Stimulated activated CD8-positive, alpha-beta memory T cell treated with anti-CD3 and anti-CD28 coated beads, Interleukin-12 subunit alpha, Interleukin-12 subunit beta, amount 100 ng/mL, for 24 hours (primary cell): ENCODE measurements around the gene DENR.
"Not testable (repeated sequence)": the region's sequence is repeated elsewhere in the genome, so short reads cannot be mapped to it uniquely, and the experiment has no call there.

Experiments used
- DNase-seq: peaks from one replicate; pipeline ENCODE4 v3.0.0-alpha.2; 2020; ENCODE audit errors: extremely low read depth

DENR gene, protein sequence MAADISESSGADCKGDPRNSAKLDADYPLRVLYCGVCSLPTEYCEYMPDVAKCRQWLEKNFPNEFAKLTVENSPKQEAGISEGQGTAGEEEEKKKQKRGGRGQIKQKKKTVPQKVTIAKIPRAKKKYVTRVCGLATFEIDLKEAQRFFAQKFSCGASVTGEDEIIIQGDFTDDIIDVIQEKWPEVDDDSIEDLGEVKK

DNA sequence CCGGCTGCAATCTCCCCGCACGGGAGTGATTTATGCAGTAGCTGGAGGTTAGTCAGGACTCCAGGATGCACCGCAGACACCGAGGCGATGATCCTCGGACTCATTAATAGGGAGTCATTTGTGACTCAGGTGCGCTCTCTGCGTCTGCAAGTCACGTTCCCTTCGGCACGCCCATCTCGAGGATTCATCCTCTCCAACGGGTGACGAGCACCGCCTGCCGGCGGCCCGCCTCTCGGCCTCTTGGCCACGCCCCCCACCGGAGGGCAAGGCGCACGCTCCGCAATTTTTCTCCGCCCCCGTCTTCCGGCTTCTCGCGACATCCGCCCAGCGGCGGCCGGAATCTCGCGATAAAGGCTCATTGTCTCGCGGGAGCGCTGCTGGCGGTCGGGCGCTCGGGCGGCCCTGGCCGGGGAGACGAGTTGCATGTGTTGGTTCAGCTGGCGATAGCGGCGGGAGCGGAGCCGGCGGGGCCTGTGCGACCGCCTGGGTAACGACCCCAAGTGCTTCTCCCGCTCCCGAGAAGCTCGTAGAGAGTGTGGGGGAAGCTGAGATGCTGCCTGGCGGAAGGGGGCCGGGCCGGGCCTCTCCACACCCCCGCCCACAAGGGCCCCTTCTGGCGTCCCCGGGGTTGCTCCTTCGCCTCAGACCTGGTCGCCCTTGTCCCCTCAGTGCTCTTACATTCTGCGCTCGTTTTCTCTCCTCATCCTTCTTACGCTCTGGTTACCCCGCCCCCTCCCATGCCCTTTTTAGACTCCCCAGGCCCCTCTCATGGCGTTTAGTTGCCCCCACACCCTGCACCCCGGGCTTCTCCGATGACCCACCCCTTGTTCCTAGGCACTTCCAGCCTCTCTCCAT is at the start of gene DENR:
TSS of gene DENR (plus strand) at position 361 of the 855 bp plus-strand sequence. CDS start 878 bp downstream, outside the sequence.
- DNase-seq, result peak; percentile 99

DNA sequence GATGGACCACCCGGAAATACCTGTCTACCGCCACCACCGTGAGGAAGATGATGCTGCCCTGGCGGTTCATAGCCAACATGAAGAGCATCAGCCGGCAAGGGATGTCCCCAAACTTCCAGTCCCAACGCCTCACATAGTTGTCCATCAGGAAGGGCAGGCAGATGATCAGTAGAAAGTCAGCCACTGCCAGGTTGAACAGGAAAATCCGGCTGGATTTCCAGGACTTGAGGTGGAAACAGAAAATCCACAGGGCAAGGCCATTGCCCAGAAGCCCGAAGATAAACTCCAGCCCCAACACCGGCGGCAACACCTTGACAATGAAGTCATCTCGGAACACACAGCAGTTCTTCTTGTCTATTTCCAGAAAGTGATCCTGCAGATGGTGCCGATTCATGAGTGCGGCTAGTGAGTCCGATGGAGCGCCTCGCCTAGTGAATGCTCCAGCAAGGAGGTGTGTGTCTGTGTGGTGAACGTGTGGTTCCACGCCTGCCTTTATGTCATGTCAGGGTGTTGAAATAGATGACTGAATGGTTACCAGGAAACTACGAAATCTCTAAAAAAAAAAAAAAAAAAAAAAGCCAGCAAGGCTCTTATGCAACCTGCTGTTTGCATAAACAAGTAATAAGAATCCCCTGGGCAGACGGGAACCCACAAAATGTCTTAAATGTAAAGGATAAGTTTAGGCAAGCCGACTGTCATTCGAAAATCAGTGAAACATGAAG is 49.6 kb upstream of the DENR start, which contains the start of gene HCAR2:
TSS of gene HCAR2 (minus strand) at position 468 of the 722 bp plus-strand sequence. CDS start at position 394, 74 bp downstream.
- DNase-seq, result not testable (repeated sequence)

DNA sequence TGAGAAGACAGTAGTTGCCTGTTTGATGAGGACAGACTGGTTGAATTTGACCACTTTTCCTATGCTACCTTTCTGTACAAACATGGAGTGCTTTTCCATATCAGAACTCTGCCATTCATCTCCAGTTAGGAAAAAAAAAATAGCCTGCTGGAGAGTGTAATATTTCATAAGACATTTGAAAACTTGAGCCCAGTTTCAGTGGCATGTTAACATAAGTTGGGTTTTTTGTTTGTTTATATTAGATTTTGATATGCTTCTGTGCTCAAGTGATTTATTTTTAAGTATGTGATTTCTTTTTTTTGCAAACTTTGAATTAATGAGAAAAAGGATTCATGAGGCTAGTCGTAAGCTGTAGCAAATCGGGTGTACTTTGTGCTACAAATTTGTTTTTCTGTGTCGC is 48.8 kb upstream of the DENR start:
- not testable (repeated sequence) for DNase-seq

DNA sequence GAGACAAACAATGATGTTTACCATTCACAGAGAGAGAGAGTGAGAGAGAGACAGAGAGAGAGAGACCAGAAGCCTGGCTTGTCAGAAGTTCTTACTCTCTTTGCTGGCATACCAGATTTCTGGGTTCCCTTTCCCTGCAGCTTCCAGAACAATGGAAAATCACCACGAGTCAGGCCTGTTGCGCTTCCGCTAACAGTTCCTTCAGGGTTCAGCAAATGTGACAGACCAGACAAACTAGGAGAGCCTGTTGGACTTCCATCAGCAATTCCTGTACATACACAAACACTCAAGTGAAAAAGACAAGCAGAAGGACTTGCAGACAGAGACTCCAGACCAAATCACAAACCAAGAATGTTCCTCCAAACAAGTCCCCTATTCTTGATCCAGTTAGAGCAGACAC is 43.3 kb upstream of the DENR start:
- DNase-seq, result not testable (repeated sequence)

DNA sequence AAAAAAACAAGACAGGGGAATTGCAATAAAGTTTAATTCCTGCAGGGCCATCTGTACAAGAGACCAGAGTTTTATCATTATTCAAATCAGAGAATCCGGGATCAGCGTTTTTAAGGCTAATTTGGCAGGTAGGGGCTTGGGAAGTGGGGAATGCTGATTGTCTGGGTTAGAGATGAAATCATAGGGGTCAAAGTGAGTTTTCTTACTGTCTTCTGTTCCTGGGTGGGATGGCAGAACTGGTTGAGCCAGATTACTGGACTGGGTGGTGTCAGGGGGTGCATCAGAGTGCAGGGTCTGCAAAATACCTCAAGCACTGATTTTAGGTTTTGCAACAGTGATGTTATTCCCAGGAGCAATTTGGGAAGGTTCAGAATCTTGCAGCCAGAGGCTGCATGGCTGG is 42.3 kb upstream of the DENR start:
- not testable (repeated sequence) for DNase-seq

DNA sequence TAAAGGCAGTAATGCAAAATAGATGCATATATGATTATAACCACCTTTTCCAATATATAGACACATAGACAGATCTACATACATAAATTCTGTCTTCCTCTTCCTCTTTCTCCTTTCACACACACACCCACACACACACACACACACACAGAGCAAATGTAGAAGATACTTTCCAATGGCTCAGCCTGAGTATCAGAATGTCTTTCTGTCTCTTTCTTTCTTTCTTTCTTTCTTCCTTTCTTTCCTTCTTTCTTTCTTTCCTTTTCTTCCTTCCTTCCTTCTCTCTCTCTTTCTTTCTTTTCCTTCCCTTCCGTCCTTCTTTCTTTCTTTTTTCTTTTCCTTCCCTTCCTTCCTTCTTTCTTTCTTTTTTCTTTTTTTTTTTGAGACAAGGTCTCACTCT is 41.4 kb upstream of the DENR start:
- not testable (repeated sequence) for DNase-seq

DNA sequence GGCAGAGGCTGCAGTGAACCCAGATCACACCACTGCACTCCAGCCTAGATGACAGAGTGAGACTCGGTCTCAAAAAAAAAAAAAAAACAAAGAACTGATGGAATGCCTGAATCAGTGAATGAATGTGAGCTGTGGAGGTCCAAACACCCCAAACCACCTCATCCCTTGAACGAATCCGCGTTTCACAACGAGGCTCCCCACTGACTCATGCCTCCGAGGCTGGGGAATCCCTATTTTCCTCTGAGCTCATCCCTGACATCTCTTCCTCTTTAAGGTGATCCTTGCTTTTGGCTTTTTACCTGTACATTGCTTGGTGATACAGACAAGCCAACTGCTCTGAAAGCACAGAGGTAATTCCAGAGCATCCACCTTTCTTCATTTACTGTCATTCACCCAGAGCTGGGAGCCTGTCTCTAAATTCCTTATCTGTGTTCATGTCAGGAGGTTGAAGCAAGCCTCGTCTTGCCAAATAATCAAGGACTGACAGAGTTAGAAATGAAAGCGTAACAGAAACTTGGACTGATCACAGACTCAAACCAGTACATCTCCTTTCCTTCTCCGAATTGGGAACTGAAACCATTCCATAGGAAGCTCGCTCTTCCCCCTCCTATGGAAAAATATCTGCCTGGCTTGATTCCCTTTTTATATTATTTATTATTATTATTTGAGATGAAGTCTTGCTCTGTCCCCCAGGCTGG is 39.0 kb upstream of the DENR start:
- DNase-seq, result not testable (repeated sequence)

DNA sequence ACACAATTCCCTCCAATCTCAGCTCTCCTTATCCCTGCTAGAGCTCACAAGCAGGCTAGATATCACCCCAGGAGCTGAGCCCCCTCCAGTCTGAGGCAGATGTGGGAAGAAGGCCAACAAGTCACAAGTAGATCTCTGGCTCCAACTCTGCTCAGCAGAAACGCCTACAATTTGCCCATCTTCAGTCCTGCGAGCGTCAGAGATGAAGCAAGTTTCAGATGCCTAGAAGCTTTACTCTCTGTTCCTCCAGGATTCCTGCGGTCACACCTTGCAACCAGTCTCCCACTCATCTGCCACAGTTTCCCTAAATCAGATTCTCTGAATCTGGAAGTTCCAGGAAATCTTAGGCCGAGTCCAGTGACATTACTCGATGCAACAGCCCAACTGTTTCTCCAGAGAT is 37.4 kb upstream of the DENR start:
- not testable (repeated sequence) for DNase-seq

DNA sequence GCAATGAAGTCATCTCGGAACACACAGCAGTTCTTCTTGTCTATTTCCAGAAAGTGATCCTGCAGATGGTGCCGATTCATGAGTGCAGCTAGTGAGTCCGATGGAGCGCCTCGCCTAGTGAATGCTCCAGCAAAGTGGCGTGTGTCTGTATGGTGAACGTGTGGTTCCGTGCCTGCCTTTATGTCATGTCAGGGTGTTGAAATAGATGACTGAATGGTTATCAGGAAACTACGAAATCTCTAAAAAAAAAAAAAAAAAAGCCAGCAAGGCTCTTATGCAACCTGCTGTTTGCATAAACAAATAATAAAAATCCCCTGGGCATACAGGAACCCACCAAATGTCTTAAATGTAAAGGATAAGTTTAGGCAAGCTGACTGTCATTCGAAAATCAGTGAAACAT is 36.0 kb upstream of the DENR start, which contains the start of gene HCAR3:
TSS of gene HCAR3 (minus strand) at position 154 of the 400 bp plus-strand sequence. CDS start at position 80, 74 bp downstream.
- DNase-seq, result not testable (repeated sequence)

DNA sequence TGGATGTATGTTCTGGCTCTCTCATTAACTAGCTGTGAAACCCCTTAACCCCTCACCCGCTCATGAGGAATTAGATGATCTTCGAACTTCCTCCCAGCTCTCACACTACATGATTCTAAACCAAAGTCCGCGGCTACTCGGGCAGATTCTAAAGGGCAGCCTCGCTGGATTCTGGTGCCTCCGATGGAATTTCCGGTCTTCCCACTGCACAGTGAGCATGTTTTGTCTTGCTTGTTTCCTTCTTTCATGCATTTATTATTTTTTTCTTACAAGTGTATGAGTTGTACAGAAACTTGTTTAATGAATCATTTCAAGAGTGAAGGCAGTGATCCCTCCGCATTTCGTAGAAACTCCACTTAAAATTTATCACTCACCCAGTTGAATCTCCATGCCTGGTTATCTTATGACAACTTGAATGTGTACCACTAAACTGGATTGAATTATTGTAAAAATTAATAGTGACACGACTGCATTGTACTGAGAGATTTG is 31.5 kb upstream of the DENR start:
- DNase-seq, result no peak

DNA sequence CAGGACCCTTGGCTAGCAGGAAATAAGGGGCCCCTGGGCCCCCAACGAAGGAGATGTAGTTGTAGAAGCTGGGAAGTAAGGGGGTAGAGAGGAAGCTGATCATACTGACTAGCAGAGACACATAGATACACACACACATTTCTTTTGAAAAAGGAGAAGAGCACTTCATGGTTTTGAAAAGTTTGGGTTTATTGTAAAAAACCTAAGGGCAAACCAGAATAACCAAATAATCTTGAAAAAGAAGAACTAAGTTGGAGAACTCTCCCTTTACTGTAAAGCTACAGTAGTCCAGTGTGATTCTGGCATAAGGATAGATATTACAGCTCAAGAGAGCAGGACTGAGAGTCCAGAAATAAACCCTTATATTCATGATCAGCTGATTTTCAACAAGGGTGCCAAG is 30.2 kb upstream of the DENR start:
- no peak for DNase-seq

DNA sequence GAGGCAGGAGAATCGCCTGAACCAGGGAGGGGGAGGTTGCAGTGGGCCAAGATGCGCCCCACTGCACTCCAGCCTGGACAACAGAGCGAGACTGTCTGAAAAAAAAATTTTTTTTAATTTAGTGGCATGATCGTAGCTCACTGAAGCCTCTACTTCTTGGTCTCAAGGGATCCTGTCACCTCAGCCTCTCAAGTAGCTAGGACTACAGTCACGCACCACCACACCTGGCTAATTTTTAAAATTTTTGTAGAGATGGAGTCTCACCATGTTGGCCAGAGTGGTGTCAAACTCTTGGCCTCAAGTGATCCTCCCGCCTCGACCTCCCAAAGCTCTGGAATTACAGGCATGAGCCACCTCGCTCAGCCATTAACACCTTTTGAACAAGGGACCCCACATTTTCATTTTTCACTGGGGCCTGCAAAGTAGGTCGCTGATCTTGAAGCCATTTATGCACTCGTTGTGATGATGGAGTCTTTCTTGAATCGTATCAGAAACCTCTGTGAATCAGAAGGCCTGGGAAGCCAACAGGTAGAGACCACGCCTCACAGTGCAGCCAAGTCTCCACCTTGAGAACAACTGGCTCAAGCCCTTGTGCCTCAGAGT is 27.9 kb upstream of the DENR start:
- no peak for DNase-seq

DNA sequence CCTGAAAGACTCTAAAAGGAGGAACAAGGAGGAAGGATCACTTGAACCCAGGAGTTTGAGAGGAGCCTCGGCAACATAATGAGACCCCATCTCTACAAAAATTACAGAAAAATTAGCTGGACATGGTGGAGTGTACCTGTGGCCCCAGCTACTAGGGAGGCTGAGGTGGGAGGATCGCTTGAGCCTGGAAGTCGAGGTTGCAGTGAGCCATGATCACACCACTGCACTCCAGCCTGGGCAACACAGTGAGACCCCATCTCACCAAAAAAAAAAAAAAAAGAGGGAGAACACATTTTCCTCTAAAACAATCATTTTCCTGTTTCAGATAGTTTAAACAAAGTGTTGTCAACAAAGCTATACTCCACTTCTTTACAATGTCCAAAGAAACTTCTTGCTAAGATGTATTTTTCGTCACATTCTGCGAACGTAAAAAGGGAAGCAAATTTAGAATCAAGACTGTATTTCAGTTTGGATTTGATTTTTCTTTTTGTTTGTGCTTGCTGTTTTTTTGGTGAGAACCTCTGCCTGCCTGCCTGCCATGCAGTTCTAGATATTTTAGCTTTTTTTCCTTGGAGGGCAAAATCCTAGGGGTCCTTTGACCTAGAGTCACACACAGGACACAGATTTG is 27.1 kb upstream of the DENR start:
- DNase-seq, result no peak

DNA sequence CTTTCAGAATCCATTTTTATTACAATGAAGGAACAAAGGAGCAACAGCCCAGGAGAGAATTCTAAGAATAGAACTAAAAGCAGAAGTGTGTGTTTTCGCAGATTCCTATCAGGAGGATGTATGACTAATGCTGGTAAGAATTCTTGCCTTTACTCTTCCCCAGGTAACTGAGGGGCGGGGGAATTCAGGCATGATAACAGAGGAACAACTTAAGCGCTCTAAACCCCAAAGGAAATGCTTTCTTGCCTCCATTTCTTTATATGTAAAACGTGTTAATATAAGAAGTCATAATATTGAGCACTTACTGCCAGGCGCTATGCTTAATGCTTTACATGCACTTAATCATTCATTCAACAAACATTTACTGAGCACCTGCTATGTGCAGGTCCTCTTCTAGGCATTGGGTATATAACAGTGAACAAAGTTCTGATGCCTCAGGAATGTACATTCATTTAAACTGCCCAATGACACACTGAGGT is 26.5 kb upstream of the DENR start:
- DNase-seq, result no peak

DNA sequence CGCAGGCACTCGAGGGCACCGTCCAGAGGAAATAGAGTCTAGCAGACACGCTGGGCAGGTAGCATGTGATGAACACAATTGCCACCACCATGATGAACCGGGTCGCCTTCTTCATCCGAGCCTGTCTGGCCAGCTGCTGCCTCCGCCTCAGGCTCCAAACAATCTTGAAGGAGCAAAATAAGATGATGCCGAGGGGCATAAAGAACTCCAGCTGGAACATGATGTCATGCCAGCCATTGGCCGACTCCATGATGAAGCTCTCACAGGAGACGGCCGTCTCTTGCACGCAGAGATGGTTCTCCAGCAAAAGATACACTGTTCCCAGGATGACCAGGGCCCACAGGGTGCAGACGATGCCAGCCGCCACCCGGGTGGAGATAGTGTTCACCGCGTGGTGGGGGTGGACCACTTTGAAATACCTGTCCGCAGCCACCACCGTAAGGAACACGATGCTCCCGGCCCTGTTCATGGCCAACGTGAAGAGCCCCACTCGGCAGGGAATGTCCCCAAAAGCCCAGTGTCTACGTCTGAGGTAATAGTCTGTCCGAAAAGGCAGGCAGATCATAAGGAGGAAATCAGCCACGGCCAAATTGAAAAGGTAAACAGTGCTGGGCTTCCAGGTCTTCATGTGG is 22.9 kb upstream of the DENR start:
- no peak for DNase-seq

DNA sequence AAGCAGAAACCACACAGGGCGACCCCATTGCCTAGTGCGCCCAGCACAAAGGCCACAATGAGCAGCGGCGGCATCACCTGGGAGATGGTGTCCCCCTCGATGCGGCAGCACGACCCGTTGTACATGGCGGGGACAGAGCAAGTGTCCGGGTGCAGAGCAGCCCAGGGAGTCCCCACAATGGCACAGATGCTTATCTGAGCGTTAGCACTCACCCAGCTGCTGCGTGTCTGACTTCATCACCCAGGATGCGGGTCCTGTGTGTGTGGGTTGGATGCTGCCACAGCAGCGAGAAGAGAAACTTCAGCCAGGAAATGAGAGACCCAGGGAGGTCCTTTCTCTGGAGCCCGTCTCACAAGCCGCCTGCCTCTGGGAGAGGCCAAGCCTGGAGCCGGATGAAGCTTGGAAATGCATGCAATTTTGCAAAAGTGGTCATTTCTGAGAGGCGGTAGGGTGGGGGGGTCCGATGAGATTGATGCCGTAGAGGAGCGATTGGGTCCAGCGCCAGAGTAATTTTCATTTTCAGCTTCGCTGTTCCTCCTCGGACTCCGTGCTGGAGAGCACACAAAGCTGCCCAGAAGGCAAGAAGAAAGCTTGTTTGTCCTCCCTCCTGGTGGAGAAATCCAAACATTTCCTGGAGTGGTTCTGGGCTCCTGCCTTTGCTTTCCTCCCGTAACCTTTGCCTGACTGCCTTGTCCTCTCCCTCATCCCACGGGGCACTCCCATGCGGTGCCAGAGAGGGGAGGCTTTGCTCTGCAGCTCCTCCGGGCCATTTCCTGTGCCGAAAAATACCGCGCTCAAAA is 22.2 kb upstream of the DENR start, which contains the start of gene HCAR1:
TSS of gene HCAR1 (minus strand) at position 630 of the 800 bp plus-strand sequence. CDS start at position 125, 505 bp downstream.
- no peak for DNase-seq

DNA sequence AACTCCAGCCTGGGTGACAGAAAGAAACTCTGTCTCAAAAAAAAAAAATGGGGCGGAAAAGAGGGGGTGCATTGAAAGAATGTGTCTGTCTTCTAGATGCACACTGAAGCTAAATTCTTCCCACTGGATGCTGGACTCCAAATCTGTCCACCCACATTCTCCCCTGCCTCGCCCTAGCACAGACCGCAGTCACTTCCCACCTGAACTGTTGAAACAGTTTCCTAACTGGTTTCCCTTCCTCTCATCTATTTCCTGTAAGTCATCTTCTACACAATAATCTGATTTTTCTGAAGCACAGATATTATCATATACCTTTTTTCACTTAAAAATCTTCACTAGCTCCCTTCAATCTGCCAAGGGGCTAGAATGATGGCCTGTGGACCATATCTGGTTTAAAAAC is 20.5 kb upstream of the DENR start:
- DNase-seq, result no peak

DNA sequence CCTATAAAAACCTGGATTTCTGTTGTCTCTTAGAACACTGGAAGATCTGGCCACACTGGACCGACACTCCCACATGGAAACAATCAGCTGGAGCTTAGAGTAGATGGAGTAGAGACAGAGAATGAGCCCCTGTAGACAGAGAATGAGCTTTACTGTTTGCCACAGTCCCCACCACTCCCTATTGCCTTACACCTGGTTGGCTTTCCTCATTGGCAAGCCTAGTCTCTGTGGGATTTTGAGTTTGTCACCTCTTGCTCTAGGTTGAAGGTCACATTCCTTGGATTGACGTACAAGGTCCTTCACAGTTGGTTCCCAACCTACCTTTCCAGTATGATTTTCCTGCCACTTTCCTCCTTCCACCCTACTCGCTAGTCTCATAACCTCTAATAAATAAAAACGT is 20.0 kb upstream of the DENR start:
- no peak for DNase-seq

DNA sequence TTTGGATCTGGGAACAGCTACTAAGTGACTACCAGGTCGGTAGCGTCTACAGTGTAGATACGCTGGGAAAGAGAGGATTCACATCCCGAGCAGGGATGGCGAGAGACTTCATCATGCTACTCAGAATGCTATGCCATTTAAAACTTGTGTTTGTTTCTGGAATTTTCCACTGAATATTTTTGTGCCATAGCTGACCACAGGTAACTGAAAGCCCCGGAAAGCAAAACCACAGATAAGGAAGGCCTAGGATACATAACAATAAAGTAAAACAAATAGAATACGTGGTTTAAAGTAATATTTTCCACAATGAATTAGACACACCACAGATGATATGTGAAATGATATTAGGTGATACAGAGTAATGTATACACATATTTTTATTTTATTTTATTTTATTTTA is 14.1 kb upstream of the DENR start:
- no peak for DNase-seq
